ENCODE data around the gene TMEM132E.

- TF ChIP-seq, protein P1, sequence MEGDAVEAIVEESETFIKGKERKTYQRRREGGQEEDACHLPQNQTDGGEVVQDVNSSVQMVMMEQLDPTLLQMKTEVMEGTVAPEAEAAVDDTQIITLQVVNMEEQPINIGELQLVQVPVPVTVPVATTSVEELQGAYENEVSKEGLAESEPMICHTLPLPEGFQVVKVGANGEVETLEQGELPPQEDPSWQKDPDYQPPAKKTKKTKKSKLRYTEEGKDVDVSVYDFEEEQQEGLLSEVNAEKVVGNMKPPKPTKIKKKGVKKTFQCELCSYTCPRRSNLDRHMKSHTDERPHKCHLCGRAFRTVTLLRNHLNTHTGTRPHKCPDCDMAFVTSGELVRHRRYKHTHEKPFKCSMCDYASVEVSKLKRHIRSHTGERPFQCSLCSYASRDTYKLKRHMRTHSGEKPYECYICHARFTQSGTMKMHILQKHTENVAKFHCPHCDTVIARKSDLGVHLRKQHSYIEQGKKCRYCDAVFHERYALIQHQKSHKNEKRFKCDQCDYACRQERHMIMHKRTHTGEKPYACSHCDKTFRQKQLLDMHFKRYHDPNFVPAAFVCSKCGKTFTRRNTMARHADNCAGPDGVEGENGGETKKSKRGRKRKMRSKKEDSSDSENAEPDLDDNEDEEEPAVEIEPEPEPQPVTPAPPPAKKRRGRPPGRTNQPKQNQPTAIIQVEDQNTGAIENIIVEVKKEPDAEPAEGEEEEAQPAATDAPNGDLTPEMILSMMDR (IDR thresholded peaks at IDR 0.05), result no peak
- TF ChIP-seq POLR2A (IDR thresholded peaks at IDR 0.05) (no peak), EP300 (IDR thresholded peaks at IDR 0.05) (no peak), POLR2AphosphoS5 (IDR thresholded peaks at IDR 0.05) (no peak)
These were observed 29.4 kb upstream of the TMEM132E start for GRCh38 chr17:34549966-34550365.
